ENCODE data around the gene MAST2.

Gene MAST2

GRCh38 chr1:45995298-45995697 lies 191.9 kb downstream of the MAST2 start:
- no peak for DNase-seq

GRCh38 chr1:45998020-45998617 lies 194.7 kb downstream of the MAST2 start:
- DNase-seq, result no peak

- DNase-seq, result no peak
Measured at GRCh38 chr1:45999507-45999906, 196.1 kb downstream of the MAST2 start.

- DNase-seq, result no peak
Measured at GRCh38 chr1:46001081-46001785, 197.8 kb downstream of the MAST2 start.

- no peak for DNase-seq
Measured at GRCh38 chr1:46002551-46003150, 199.2 kb downstream of the MAST2 start.

- DNase-seq, result no peak
Measured at GRCh38 chr1:46003315-46003714, 199.9 kb downstream of the MAST2 start.

GRCh38 chr1:46004492-46004891 lies 201.1 kb downstream of the MAST2 start:
- DNase-seq, result no peak

GRCh38 chr1:46005594-46005993 lies 202.2 kb downstream of the MAST2 start:
- DNase-seq, result no peak

- no peak for DNase-seq
Measured at GRCh38 chr1:46008585-46008984, 205.2 kb downstream of the MAST2 start.

GRCh38 chr1:46010611-46011010 lies 207.2 kb downstream of the MAST2 start:
- no peak for DNase-seq

GRCh38 chr1:46011121-46011695 lies 207.8 kb downstream of the MAST2 start:
- no peak for DNase-seq

GRCh38 chr1:46012236-46012635 lies 208.8 kb downstream of the MAST2 start:
- no peak for DNase-seq

GRCh38 chr1:46013581-46013980 lies 210.2 kb downstream of the MAST2 start:
- no peak for DNase-seq

GRCh38 chr1:46017876-46018503 lies 214.6 kb downstream of the MAST2 start:
- no peak for DNase-seq

- DNase-seq, result no peak
Measured at GRCh38 chr1:46019348-46019747, 215.9 kb downstream of the MAST2 start.

- DNase-seq, result no peak
Measured at GRCh38 chr1:46020010-46020409, 216.6 kb downstream of the MAST2 start.

GRCh38 chr1:46021046-46021996 lies 217.9 kb downstream of the MAST2 start:
- DNase-seq, result no peak

- no peak for DNase-seq
Measured at GRCh38 chr1:46026531-46026930, 223.1 kb downstream of the MAST2 start.

- DNase-seq, result no peak
Measured at GRCh38 chr1:46027788-46028573, 224.6 kb downstream of the MAST2 start.

GRCh38 chr1:46030074-46030870 lies 226.9 kb downstream of the MAST2 start:
- no peak for DNase-seq

All from amniotic stem cell (primary cell).